Lower leg skin (tissue), 4 donors: ENCODE measurements around the gene TINAGL1. TPM values are rescaled to one million over a fixed set of nuclear protein-coding genes. Genes with fewer than 3 reads are reported as not detected.

Experiments
- DNase-seq, 2 donors: peaks; one replicate each; pipeline ENCODE4 v3.0.0-alpha.2; 2019; ENCODE audit warnings: low spot score in 2 of 2
- H3K4me3 ChIP-seq: fragments of 200-600 bp; sonication (generic); 2 replicates; pipeline ENCODE4 v1.5.1; 2017; ENCODE audit warnings: mild to moderate bottlenecking, low read depth; ENCODE audit not compliant: poor library complexity, severe bottlenecking
- CTCF ChIP-seq, 3 donors: fragments of 450-650 bp; IDR thresholded peaks; one replicate each; pipeline ENCODE4 v1.5.1; 2016; ENCODE audit warnings: antibody characterized with exemption in 3 of 3, mild to moderate bottlenecking in 3 of 3, moderate library complexity in 2 of 3
- POLR2A ChIP-seq, 2 donors: fragments of 450-650 bp; IDR thresholded peaks; one replicate each; pipeline ENCODE4 v1.6.1; 2016 to 2017; ENCODE audit warnings: antibody characterized with exemption in 2 of 2, mild to moderate bottlenecking in 1 of 2, moderate library complexity in 1 of 2
- WGBS, 2 donors: methylation state at CpG; one replicate each; pipeline ENCODE4 v1.1.5; 2018; 5-methylcytosine and 5-hydroxymethylcytosine counted together
- intact Hi-C: fragments of 100-400 bp; cut with DNase I; formaldehyde crosslinking; loops from one replicate; pipeline ENCODE4 v1.15.0; 2023; ENCODE audit warnings: low total_unique reads
- total RNA-seq, 4 donors: library from RNA; depleted of rRNA; stranded (reverse); fragments of >200 nt; gene quantifications; one replicate each; pipeline ENCODE4 v1.1.0, GENCODE V29; 2016

TINAGL1 gene
- total RNA-seq, 4 donors from 2014 or later, result 39.1 to 107 (median 69.2) TPM

DNA sequence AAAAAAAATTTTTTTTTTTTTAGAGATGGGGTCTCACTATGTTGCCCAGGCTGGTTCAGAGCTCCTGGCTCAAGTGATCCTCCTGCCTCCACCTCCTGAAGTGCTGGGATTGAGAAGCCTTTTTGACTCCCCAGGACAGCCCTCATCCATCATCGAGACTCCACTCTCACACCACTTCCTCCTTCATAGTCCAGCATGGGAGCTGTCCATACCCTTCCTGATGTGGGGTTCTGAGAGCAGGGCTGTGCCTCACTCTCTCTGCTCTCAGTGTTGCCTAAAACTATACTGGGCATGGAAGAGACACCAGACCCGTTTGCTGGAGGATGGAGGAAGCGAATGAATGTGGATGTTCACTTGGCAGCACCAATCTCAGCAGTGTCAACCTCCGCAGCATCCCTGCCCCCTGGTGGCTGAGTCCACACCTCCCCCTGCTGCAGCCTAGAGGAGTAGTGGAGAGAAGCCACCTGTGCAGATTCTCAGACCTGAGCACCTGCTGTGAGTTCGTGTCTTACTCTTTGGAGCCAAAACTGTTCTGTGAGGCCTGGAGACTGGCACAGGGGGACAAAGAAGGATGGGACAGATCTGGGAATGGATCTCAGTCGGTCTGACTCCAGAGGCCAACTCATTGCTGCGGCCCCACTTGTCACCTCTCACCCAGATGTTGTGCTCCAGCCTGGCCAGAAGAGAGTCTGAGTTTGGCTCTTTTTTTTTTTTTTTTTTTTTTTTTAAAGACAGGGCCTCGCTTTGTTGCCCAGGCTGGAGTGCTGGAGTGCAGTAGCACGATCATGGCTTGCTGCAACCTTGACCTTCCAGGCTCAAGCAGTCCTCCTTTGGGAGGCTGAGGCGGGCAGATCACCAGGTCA, 17.7 kb downstream of the TINAGL1 start:
- DNase-seq, result peak; percentile 71 to 94
- intact Hi-C loops, result no loop called here

GRCh38 chr1:31595836-31596736, 19.8 kb downstream of the TINAGL1 start:
- peak in 1 of 2 donors; percentile 45 for DNase-seq
- TF ChIP-seq CTCF (IDR thresholded peaks at IDR 0.05), result no peak
- TF ChIP-seq POLR2A (IDR thresholded peaks at IDR 0.05), result no peak
- WGBS, 2 donors, result 88 to 90% methylated on average over 4 of the region's 4 CpGs
- no peak overlapping the region for H3K4me3 ChIP-seq
- intact Hi-C loops, result no loop called here

More for the DNA sequence above, 17.7 kb downstream of the TINAGL1 start:
- no peak for TF ChIP-seq POLR2A (IDR thresholded peaks at IDR 0.05)
- peak in 1 of 3 donors; percentile 45 for TF ChIP-seq CTCF (IDR thresholded peaks at IDR 0.05)
- WGBS, 2 donors, result 48 to 49% methylated on average over 10 of the region's 10 CpGs
- no peak overlapping the region for H3K4me3 ChIP-seq

DNA sequence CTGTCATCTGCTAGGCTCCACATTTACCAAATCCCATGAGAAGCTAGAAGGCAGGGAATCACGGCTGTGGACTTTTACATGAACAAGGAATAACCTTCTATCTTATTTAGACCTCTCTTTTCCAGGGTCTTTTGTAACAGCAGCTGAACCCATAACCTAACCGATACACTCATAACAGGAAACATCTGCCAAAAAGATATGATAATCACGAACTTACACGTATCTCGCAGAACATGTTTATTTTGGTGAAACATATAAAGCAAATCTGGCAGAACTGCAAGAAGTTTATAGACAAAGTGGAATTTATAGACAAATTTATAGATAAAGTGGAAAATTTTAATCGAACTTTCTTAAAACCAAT, 20.4 kb downstream of the TINAGL1 start:
- 42 to 47% methylated on average over 6 of the region's 6 CpGs for WGBS, 2 donors
- intact Hi-C loops, result no loop called here
- DNase-seq, result no peak
- TF ChIP-seq POLR2A (IDR thresholded peaks at IDR 0.05), result no peak
- TF ChIP-seq CTCF (IDR thresholded peaks at IDR 0.05), result no peak
- H3K4me3 ChIP-seq, result no peak overlapping the region

GRCh38 chr1:31598980-31599379, 22.7 kb downstream of the TINAGL1 start:
- no peak overlapping the region for H3K4me3 ChIP-seq
- TF ChIP-seq CTCF (IDR thresholded peaks at IDR 0.05), result no peak
- no peak for TF ChIP-seq POLR2A (IDR thresholded peaks at IDR 0.05)
- intact Hi-C loops, result no loop called here
- 82 to 96% methylated on average over 7 of the region's 7 CpGs for WGBS, 2 donors
- peak in 1 of 2 donors; percentile 68 for DNase-seq

DNA sequence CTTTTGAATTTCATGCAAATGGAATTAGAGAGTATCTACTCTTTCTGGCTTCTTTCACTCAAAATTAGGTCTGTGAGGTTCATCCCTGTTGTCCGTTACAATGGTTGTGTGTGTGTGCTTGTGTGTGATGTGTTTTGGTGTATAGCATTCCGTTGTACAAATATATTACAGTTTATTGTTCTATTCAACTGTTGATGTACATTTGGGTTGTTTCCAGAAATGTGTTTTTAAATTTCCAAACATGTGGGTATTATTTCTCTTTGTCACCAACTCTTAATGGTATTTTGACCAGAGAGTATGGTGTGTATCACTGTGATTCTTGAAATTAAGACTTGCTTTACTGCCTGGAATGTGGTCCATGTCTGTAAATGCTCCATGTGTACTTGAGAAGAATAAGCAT, 24.3 kb downstream of the TINAGL1 start:
- no peak for DNase-seq
- TF ChIP-seq CTCF (IDR thresholded peaks at IDR 0.05) (no peak), POLR2A (IDR thresholded peaks at IDR 0.05) (no peak)
- WGBS, 2 donors, result 60 to 72% methylated on average over 2 of the region's 2 CpGs
- H3K4me3 ChIP-seq, result no peak overlapping the region
- intact Hi-C loops, result no loop called here
